SU-DHL-6 (cell line): ENCODE data around the gene VAC14.
"Not testable (repeated sequence)": the region's sequence is repeated elsewhere in the genome, so short reads cannot be mapped to it uniquely, and the experiment has no call there.

Source experiments
- H2AFZ ChIP-seq: fragments of 200-600 bp; sonication (generic); 2 replicates; pipeline ENCODE4 v1.6.1; 2014; ENCODE audit warnings: low read depth, mild to moderate bottlenecking, moderate library complexity, mixed read lengths, antibody characterized with exemption, low read length; ENCODE audit not compliant: severe bottlenecking
- H3F3A ChIP-seq: fragments of 200-600 bp; shearing (Covaris generic); 2 replicates; pipeline ENCODE4 v1.6.0; 2016; ENCODE audit warnings: antibody characterized with exemption, mild to moderate bottlenecking; ENCODE audit not compliant: insufficient read depth
- H3K27ac ChIP-seq: fragments of 200-600 bp; sonication (generic); 2 replicates; pipeline ENCODE4 v1.5.1; 2016; ENCODE audit warnings: low read depth, mild to moderate bottlenecking, low read length, moderate library complexity, mixed read lengths
- H3K27me3 ChIP-seq: fragments of 200-600 bp; sonication (generic), shearing (Covaris generic); 2 replicates; pipeline ENCODE4 v1.6.0; 2014; ENCODE audit warnings: mild to moderate bottlenecking, low read length
- H3K36me3 ChIP-seq: fragments of 200-600 bp; sonication (generic); 2 replicates; pipeline ENCODE4 v1.6.1; 2014; ENCODE audit warnings: mild to moderate bottlenecking, low read length, mixed read lengths
- H3K4me2 ChIP-seq: fragments of 300-600, 200-600 bp; shearing (Covaris generic), sonication (generic); 2 replicates; pipeline ENCODE4 v1.6.0; 2014; ENCODE audit warnings: low read length, low read depth, mild to moderate bottlenecking; ENCODE audit not compliant: poor library complexity, severe bottlenecking
- H3K4me3 ChIP-seq: fragments of 200-600 bp; sonication (generic); 2 replicates; pipeline ENCODE4 v1.5.1; 2014; ENCODE audit warnings: antibody characterized with exemption, low read length, mild to moderate bottlenecking, mixed read lengths; ENCODE audit not compliant: insufficient read depth, poor library complexity, severe bottlenecking
- H3K79me2 ChIP-seq: fragments of 200-600 bp; sonication (generic); 2 replicates; pipeline ENCODE4 v1.6.1; 2014; ENCODE audit warnings: mild to moderate bottlenecking, low read length, moderate library complexity; ENCODE audit not compliant: insufficient read depth
- H3K9ac ChIP-seq: fragments of 200-600 bp; sonication (generic); 2 replicates; pipeline ENCODE4 v1.7.0; 2014; ENCODE audit warnings: mild to moderate bottlenecking, low read length
- H3K9me2 ChIP-seq: fragments of 200-600 bp; sonication (generic); replicated peaks from 2 replicates; pipeline ENCODE4 v1.6.1; 2014; ENCODE audit warnings: low read length; ENCODE audit not compliant: insufficient read depth
- H3K9me3 ChIP-seq: fragments of 200-600 bp; sonication (generic); 2 replicates; pipeline ENCODE4 v1.6.1; 2014; ENCODE audit warnings: low read length, mixed read lengths; ENCODE audit not compliant: insufficient read depth
- H4K20me1 ChIP-seq: fragments of 200-600 bp; sonication (generic); 2 replicates; pipeline ENCODE4 v1.6.1; 2014; ENCODE audit warnings: low read depth, mild to moderate bottlenecking, antibody characterized with exemption, low read length, moderate library complexity, mixed read lengths
- EZH2phosphoT487 ChIP-seq: fragments of 200-600 bp; sonication (generic), shearing (Covaris generic); conservative IDR thresholded peaks from 2 replicates; pipeline ENCODE4 v1.6.1; 2018; ENCODE audit warnings: mild to moderate bottlenecking, antibody characterized with exemption, low read length, moderate library complexity, mixed read lengths
- TF ChIP-seq, protein P1 (sequence below): fragments of 200-600 bp; sonication (generic); IDR thresholded peaks from one replicate; pipeline ENCODE4 v1.5.1; 2017; ENCODE audit warnings: antibody characterized with exemption, mild to moderate bottlenecking, low read length, moderate library complexity; ENCODE audit not compliant: insufficient read depth, poor library complexity, severe bottlenecking

The VAC14 gene

DNA sequence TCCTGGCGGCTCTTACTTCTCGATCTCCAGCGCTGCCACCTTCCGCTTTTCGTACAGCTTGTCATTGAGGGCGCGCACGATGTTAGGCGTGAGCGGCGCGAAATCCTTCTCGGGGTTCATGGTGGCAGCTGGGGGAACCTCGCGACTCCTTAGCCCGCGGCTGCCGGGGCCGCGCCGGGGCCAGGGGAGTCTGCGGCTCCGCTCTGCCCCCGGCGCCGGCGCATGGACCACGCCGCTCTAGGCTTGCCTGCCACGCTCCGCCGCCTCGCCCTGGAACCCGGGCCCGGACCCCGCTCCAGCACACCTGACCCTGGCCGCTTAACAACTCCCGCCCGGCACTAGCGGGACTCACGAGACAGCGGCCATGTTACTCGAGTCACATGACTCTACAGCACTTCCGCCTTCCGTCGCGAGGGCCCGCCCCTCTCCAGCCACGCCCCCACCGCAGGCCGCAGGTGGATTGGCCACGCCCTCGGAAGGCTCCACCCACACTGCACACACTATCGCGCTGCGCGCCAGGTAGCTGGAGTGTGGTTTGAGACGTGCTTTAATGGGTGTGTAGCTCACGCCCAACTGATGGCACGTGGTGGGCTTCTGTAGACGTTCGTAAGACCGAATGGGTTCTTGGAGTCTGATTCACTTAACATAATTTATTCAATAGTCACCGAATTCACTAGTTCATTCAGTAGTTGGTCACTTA, at the start of gene VAC14:
VAC14 (minus strand) TSS at position 378 of the 700 bp plus-strand sequence; CDS start at position 120, 258 bp downstream.
- no peaks in the 10 kb centered on the region for H3K27me3 ChIP-seq
- peak within 1 kb of the TSS; percentile 80 for H3K4me3 ChIP-seq
- TF ChIP-seq EZH2phosphoT487 = no peak
- TF ChIP-seq, protein P1, sequence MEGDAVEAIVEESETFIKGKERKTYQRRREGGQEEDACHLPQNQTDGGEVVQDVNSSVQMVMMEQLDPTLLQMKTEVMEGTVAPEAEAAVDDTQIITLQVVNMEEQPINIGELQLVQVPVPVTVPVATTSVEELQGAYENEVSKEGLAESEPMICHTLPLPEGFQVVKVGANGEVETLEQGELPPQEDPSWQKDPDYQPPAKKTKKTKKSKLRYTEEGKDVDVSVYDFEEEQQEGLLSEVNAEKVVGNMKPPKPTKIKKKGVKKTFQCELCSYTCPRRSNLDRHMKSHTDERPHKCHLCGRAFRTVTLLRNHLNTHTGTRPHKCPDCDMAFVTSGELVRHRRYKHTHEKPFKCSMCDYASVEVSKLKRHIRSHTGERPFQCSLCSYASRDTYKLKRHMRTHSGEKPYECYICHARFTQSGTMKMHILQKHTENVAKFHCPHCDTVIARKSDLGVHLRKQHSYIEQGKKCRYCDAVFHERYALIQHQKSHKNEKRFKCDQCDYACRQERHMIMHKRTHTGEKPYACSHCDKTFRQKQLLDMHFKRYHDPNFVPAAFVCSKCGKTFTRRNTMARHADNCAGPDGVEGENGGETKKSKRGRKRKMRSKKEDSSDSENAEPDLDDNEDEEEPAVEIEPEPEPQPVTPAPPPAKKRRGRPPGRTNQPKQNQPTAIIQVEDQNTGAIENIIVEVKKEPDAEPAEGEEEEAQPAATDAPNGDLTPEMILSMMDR = no peak
- H3F3A ChIP-seq = peaks cover 5% of the 10 kb centered on the region; the same call in 1 of the 2 replicates
- H3K4me2 ChIP-seq = peak within 1 kb of the TSS; percentile 74
- H2AFZ ChIP-seq = peak within 1 kb of the TSS; percentile 97
- H4K20me1 ChIP-seq = no peaks in the 10 kb centered on the region
- peaks cover 47% of the 10 kb centered on the region for H3K79me2 ChIP-seq
- no peaks in the 10 kb centered on the region for H3K36me3 ChIP-seq
- peak within 1 kb of the TSS; percentile 50 for H3K27ac ChIP-seq
- H3K9ac ChIP-seq = peak within 1 kb of the TSS; percentile 75
- no peaks in the 10 kb centered on the region for H3K9me2 ChIP-seq
- H3K9me3 ChIP-seq = no peaks in the 10 kb centered on the region

DNA sequence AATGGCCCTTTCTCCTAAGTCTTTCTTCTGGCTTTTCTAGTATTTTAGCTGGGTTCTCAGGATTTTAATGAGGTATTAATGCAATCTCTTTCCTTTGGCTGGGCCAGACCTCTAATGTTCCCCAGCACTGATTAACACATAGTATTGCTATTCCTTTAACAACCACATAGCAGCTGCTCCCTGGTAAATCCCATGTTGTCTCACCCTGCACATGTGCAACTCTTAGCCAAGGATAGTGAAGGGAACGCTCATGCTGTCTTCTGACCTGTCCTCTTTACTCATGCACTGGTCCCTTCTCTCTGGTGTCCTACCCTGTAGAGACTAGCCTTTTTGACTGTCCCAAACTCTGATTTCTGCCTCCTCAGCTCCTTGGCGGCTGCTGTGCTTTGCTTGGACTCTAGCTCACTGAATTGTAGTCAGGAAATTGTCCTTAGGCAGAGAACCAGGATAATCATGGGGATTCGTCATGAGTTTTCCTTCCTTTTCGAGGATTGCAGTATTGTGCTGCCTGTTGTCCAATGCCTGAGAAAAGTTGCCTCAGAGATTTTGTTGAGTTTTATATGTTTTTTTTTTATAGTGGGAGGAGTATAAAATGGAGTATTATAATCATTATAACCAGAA, 22.6 kb upstream of the VAC14 start:
- H3K27ac ChIP-seq, H3K4me3 ChIP-seq, H3K9me2 ChIP-seq, H3K27me3 ChIP-seq, H2AFZ ChIP-seq, H3K36me3 ChIP-seq, H3F3A ChIP-seq, H3K9me3 ChIP-seq, H3K9ac ChIP-seq, H4K20me1 ChIP-seq, H3K79me2 ChIP-seq, H3K4me2 ChIP-seq: not testable (repeated sequence)

DNA sequence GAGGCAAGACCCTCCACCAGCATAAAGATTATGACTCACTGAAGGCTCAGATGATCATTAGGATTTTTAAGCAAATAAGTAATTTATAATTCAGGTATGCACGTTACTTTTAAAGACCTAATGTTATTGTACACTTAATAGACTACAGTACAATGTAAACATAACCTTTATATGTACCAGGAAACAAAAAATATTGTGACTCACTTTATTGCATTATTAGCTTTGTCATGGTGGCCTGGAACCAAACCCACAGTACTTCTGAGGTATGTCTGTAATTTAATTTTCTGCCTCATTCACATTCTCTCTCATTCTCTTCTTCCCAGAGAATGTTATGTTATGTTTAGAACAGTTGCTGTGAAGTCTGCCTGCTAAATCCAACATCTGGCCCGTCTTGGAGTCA, 21.8 kb upstream of the VAC14 start:
- not testable (repeated sequence) for H3K4me2 ChIP-seq, H3K36me3 ChIP-seq, H3K9me2 ChIP-seq, H3K27ac ChIP-seq, H3K79me2 ChIP-seq, H3K27me3 ChIP-seq, H3K4me3 ChIP-seq, H3K9me3 ChIP-seq, H3K9ac ChIP-seq, H2AFZ ChIP-seq, H3F3A ChIP-seq, H4K20me1 ChIP-seq

DNA sequence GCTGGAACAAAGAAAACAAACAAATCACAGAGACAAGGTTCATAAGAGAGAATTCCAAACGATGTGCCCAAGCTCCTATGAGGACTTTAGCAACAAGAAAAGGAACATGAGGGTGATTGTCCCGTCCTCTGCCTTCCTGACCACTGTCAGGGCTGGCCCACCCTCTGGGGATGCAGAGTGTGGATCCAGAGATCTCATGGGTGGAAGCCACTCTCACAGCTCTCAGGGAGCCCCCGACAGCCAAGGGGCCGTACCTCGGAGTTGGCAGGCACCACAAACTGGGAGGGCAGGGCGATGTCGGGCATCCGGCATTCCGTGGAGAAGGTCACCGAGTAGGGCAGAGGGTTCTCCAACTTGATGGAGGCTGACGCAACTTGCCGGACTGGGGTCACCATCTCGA, 17.1 kb upstream of the VAC14 start:
- not testable (repeated sequence) for H2AFZ ChIP-seq, H3K9ac ChIP-seq, H4K20me1 ChIP-seq, H3K9me3 ChIP-seq, H3K27me3 ChIP-seq, H3K4me3 ChIP-seq, H3K27ac ChIP-seq, H3K36me3 ChIP-seq, H3K9me2 ChIP-seq, H3K79me2 ChIP-seq, H3K4me2 ChIP-seq, H3F3A ChIP-seq
